Progenitor cell of endocrine pancreas (in vitro differentiated cells): Measurements from ENCODE around the gene CIAO3. TPM values are rescaled to one million over a fixed set of nuclear protein-coding genes. Genes with fewer than 3 reads are reported as not detected.

Experiments used
- DNase-seq: peaks from one replicate; pipeline ENCODE4 v3.0.0; 2021; ENCODE audit warnings: low spot score; ENCODE audit not compliant: unreplicated experiment
- H3K27ac Mint-ChIP-seq: 2 replicates; pipeline ENCODE4 v1.8.0; 2021; ENCODE audit warnings: mild to moderate bottlenecking, moderate library complexity, mixed read lengths
- H3K27me3 Mint-ChIP-seq: 2 replicates; pipeline ENCODE4 v1.8.0; 2021; ENCODE audit warnings: mixed read lengths
- H3K36me3 Mint-ChIP-seq: 2 replicates; pipeline ENCODE4 v1.8.0; 2022; ENCODE audit warnings: mixed read lengths; ENCODE audit not compliant: insufficient read depth
- H3K4me1 Mint-ChIP-seq: 2 replicates; pipeline ENCODE4 v1.8.0; 2021; ENCODE audit warnings: low read depth, mixed read lengths
- H3K4me3 Mint-ChIP-seq: 2 replicates; pipeline ENCODE4 v1.8.0; 2021; ENCODE audit warnings: low read depth, mild to moderate bottlenecking, moderate library complexity, mixed read lengths
- H3K9me3 Mint-ChIP-seq: 2 replicates; pipeline ENCODE4 v1.8.0; 2021; ENCODE audit warnings: low read depth, mixed read lengths
- total RNA-seq: library from RNA; stranded (reverse); gene quantifications from 2 replicates; pipeline ENCODE4 v1.2.1, GENCODE V29; 2021
- TF ChIP-seq, protein P1 (sequence below): fragments of 200-600 bp; sonication (generic); IDR thresholded peaks from one replicate; pipeline ENCODE4 v1.5.0; 2021; ENCODE audit warnings: antibody characterized with exemption, mild to moderate bottlenecking; ENCODE audit not compliant: unreplicated experiment

The CIAO3 gene
- total RNA-seq, 1 donor from 2014 or later: 44.0 TPM

DNA sequence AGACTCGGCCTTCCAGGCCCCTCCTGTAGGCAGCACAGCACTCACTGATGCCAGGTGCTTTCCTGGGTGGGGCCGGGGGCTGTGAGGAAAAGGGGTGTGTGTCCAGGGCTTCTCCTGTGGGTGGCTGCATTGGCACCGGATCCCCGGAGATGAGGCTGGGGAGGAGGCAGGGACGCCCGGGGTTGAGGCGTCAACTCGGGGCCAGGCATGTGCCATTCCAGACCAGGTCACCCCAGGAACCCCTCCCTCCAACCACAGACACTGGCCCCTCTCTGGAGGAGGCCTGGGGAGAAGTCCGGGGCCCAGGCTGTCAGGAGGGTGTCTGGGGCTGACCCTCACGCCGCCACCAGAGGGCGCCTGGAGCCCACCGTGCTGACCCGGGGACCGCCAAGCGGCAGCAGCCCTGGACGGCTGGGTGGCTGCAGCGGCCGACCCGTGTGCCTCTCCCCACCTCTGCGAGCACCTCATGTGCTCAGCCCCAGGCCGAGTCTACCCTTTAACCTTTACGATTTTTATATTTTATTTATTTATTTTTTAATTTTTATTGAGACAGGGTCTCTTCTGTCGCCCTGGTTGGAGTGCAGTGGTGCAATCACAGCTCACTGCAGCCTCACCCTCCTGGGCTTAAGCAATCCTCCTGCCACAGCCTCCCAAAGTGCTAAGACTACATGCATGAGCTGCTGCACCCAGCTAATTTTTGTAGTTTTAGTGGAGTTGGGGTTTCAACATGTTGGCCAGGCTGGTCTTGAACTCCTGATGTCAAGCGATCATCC lies 29.1 kb downstream of the CIAO3 start:
- H3K27ac Mint-ChIP-seq: no peak overlapping the region
- TF ChIP-seq, protein P1, sequence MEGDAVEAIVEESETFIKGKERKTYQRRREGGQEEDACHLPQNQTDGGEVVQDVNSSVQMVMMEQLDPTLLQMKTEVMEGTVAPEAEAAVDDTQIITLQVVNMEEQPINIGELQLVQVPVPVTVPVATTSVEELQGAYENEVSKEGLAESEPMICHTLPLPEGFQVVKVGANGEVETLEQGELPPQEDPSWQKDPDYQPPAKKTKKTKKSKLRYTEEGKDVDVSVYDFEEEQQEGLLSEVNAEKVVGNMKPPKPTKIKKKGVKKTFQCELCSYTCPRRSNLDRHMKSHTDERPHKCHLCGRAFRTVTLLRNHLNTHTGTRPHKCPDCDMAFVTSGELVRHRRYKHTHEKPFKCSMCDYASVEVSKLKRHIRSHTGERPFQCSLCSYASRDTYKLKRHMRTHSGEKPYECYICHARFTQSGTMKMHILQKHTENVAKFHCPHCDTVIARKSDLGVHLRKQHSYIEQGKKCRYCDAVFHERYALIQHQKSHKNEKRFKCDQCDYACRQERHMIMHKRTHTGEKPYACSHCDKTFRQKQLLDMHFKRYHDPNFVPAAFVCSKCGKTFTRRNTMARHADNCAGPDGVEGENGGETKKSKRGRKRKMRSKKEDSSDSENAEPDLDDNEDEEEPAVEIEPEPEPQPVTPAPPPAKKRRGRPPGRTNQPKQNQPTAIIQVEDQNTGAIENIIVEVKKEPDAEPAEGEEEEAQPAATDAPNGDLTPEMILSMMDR: peak; percentile 97
- no peaks in the 10 kb centered on the region for H3K9me3 Mint-ChIP-seq
- H3K4me1 Mint-ChIP-seq: peaks cover 4% of the 10 kb centered on the region
- DNase-seq: peak; percentile 81
- H3K4me3 Mint-ChIP-seq: no peak overlapping the region
- H3K36me3 Mint-ChIP-seq: no peaks in the 10 kb centered on the region
- H3K27me3 Mint-ChIP-seq: peaks cover 34% of the 10 kb centered on the region

DNA sequence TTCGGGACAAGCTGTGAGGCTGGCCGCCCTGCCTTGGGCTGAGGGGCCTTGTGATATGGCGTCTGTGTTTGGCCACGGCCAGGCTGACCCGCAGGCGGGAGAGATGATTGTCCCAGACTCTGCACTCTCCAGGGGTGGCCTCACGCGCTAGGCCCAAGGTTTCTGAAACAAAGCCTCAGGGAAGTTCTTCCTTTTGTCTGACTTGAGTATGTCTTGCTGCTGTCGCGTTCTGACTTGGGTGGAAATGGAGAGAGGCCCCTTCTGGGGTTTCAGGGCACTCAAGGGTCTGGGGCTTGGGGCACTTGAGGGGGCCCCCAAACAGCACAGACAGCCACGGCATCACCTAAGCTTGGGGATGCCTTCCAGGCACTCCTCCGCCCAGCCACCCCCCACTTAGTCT lies 29.7 kb downstream of the CIAO3 start:
- no peaks in the 10 kb centered on the region for H3K36me3 Mint-ChIP-seq
- no peaks in the 10 kb centered on the region for H3K4me1 Mint-ChIP-seq
- no peak overlapping the region for H3K27ac Mint-ChIP-seq
- TF ChIP-seq, protein P1: no peak
- H3K4me3 Mint-ChIP-seq: no peak overlapping the region
- H3K27me3 Mint-ChIP-seq: peaks cover 40% of the 10 kb centered on the region
- DNase-seq: no peak
- no peaks in the 10 kb centered on the region for H3K9me3 Mint-ChIP-seq

DNA sequence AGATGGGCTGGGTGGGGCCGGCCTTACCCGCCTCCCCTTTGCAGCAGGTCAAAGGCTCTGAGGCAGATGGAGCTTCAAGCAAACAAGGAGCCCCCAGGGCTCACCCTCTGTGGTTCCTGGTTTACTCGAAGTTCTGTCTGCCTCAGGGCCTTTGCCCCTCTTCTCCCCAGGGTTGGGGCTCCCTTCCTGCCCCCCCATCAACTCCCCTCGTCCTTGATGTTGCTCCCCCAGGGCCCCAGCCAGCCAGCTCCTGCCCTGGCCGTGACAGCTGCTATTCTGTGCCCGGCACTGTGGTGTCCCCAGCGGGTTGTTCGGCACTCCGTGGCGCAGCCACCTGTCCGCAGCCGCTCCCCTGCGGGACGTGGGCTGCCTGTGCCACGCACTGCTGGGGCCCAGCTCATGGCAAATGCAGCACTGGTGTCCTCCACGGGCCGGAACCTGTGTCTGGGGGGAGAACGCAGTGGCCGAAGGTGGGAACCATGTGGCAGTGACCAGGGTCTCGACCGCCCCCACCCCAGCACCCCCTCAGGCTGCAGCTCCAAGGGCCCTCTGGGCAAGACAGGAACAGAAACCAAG lies 30.2 kb downstream of the CIAO3 start:
- no peak overlapping the region for H3K4me3 Mint-ChIP-seq
- no peak for DNase-seq
- no peak overlapping the region for H3K27ac Mint-ChIP-seq
- no peaks in the 10 kb centered on the region for H3K9me3 Mint-ChIP-seq
- H3K36me3 Mint-ChIP-seq: no peaks in the 10 kb centered on the region
- no peaks in the 10 kb centered on the region for H3K4me1 Mint-ChIP-seq
- TF ChIP-seq, protein P1: no peak
- H3K27me3 Mint-ChIP-seq: peaks cover 40% of the 10 kb centered on the region

DNA sequence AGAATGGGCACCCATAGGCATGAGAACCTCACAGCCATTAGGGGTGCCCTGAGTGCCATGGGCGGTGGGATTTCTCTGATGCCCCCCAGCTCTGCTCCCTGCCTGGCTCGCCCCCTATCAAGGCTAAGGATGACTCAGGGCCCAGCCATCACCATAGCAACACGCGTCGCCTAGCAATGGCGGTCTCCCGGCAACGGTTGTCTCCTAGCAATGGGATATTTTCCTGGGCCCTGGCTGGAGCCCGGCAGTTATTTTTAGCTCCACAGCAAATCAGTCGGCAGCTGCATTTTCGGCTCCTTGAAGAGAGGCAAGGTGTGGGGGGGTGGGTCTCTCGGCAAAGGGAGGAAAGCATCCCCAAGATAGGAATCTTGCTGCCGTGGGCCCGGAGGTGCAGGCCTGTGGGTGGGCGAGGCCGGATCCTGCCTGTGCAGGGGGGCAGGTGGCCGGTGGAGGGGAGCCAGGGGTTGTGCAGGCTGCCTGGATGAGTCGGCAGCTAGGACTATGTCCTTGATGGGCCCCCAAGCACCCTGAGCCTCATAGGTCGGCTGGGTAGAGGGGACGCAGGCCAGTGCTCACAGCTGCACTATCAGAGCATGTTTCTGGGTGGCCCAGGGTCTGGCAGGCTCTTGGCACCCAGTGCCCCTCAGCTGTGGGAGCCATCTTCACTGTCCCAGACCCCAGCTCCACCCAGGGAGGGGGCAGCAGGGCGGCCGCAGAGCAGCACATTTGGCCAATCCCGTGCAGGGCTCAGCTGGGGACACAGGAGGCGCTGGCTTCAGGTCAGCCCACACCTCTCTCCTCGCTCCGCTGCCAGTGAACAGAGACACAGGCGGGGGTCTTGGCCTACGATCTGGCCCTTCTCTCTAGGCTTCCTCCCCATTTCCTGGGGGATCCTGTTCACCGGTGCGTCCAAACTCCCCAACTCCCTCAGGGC lies 31.0 kb downstream of the CIAO3 start:
- Mint-ChIP-seq H3K9me3 (no peaks in the 10 kb centered on the region), H3K27ac (no peak overlapping the region)

More for the DNA sequence above, 31.0 kb downstream of the CIAO3 start:
- TF ChIP-seq, protein P1: no peak
- H3K36me3 Mint-ChIP-seq: no peaks in the 10 kb centered on the region
- H3K4me1 Mint-ChIP-seq: no peaks in the 10 kb centered on the region
- no peak overlapping the region for H3K4me3 Mint-ChIP-seq
- no peak for DNase-seq
- H3K27me3 Mint-ChIP-seq: peaks cover 40% of the 10 kb centered on the region
